GM13976 (cell line): ENCODE measurements around the gene PPM1L.

ENCODE experiments used
- DNase-seq: peaks from one replicate; pipeline ENCODE4 v3.0.0; 2012; ENCODE audit warnings: low spot score
- in situ Hi-C: fragments of 300-500 bp; cut with MboI; formaldehyde crosslinking; loops from one replicate; pipeline ENCODE4 v1.12.0; 2022; ENCODE audit warnings: low sequenced_read_pairs, mixed read lengths, inconsistent platforms; ENCODE audit not compliant: unreplicated experiment
- TF ChIP-seq, protein P1 (sequence below): IDR thresholded peaks from 2 replicates; pipeline ENCODE4 v1.5.1; 2012; ENCODE audit warnings: borderline replicate concordance, mild to moderate bottlenecking; ENCODE audit not compliant: insufficient read depth; ENCODE audit errors: extremely low read depth, missing control alignments, control extremely low read depth

PPM1L gene

DNA sequence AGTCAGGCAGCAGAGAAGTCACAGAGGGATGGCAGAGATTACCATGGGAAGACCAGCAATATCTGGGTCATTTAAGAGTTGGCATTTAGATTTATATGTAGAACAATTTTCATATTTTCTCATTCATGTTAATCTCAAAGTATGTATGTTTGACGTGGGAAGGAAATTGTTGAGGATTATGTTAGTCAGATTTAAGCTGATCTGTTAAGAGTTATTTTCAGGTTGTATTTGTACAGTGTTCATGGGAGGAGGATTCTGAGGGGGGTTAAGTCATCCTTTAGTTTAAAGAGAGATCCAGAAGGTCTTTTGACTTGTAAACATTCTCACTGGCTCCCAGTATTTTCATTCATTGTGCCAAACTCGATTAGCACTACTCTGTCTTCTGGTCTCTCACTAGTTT is 34.7 kb downstream of the PPM1L start:
- TF ChIP-seq, protein P1, sequence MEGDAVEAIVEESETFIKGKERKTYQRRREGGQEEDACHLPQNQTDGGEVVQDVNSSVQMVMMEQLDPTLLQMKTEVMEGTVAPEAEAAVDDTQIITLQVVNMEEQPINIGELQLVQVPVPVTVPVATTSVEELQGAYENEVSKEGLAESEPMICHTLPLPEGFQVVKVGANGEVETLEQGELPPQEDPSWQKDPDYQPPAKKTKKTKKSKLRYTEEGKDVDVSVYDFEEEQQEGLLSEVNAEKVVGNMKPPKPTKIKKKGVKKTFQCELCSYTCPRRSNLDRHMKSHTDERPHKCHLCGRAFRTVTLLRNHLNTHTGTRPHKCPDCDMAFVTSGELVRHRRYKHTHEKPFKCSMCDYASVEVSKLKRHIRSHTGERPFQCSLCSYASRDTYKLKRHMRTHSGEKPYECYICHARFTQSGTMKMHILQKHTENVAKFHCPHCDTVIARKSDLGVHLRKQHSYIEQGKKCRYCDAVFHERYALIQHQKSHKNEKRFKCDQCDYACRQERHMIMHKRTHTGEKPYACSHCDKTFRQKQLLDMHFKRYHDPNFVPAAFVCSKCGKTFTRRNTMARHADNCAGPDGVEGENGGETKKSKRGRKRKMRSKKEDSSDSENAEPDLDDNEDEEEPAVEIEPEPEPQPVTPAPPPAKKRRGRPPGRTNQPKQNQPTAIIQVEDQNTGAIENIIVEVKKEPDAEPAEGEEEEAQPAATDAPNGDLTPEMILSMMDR = no peak
- no peak for DNase-seq
- in situ Hi-C loops = no loop called here

DNA sequence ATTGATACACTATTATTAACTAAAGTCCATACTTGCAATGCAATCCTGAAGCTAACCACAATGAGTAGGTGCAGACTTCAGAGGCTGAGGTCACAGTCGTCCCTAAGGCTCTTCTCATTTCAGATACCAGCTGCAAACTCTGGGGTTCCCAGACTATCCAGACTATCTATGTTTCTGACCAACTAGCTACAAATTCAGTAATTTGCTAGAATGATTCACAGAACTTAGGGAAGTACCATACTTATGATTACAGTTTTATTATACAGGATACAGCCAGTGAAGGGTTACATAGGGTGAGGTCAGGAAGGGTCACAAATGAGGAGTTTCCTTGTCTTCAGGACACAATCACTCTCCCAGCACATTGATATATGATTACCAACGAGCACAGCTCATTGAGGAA is 36.5 kb downstream of the PPM1L start:
- TF ChIP-seq, protein P1 = no peak
- in situ Hi-C loops = no loop called here
- no peak for DNase-seq

DNA sequence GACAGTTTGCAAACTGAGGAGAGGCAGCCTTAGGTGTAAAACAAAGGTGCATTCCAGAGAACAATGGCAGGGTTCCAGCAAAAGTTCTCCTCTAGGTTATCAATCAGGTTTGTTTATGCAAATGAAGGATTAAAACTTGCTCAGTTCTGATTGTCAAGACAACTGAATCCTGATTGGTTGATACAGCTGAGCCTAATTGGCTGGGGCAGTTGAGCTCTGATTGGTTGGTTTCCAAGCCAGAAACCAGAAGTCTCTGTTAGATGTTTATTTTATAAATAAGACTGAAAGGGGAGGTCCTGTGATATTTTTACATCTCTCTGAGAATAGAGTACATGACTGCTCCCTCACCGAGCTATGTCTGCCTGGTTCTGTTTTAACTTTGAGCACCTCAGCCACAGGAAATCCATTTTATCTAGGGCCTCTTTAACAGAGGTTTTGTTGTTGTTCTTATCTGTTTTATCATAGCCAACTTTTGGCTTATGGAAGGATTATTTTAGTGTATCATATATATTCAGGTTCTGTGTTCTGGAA is 37.8 kb downstream of the PPM1L start:
- DNase-seq = no peak
- in situ Hi-C loops = no loop called here
- TF ChIP-seq, protein P1 = no peak

DNA sequence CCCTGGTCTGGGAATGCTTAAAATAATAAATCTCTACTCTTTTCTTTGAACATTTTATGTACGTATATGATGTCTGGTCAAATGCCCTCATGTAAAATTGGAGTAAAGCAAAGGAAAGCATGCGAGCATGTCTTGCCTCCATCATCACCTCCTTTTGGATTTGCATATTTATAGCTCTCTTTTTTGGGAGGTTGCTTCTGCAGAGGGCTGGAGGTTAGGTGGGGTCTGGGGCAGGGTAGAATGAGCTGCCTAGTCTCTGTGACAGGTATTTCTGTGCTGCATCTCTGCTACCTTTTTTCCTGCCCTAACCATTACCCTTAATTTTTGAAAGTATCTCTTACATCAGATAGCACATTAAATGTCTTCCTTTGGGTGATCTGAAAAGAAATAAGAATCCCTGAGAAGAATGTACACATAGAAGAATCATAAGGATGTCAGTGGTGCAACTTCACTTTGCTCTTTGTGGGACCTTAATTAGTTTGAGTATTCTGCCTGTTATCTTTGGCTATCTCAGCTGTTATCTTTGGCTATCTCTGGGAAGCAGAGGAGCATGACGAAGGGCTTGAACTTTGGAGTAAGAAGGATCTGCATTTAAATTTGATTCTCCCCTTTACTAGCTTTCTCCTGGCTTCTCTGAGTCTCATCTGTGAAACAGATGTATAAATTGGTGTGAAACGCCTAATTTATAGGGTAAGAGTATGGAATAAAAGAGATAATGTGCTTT is 40.2 kb downstream of the PPM1L start:
- TF ChIP-seq, protein P1 = no peak
- in situ Hi-C loops = no loop called here
- DNase-seq = no peak

DNA sequence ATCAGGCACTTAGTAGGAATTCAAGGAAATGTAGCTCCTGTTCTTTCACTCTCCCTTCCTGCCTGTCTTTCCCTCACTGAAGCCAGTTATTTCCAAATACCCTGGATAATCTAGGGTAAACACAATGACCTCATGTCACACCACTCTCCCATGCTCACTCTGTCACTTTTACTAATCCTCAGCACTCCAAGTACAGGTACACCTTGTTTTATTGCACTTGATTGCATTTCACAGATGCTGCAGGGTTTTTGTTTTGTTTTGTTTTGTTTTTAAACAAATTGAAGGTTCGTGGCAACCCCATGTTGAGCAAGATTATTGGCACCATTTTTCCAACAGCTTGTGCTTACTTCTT is 40.8 kb downstream of the PPM1L start:
- no peak for DNase-seq
- TF ChIP-seq, protein P1 = no peak
- in situ Hi-C loops = no loop called here

DNA sequence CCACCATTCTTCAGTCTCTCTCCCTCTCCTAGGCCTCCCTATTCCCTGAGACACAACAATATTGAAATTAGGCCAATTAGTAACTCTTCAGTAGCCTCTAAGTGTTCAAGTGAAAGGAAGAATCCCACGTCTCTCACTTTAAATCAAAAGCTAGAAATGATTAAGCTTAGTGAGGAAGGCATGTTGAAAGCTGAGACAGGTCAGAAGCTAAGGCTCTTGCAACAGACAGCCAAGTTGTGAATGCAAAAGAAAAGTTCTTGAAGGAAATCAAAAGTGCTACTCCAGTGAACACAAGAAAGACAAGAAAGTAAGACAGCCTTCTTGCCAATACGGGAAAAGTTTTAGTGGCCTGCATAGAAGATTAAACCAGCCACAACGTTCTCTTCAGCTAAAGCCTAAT is 41.3 kb downstream of the PPM1L start:
- DNase-seq = no peak
- in situ Hi-C loops = no loop called here
- TF ChIP-seq, protein P1 = no peak

DNA sequence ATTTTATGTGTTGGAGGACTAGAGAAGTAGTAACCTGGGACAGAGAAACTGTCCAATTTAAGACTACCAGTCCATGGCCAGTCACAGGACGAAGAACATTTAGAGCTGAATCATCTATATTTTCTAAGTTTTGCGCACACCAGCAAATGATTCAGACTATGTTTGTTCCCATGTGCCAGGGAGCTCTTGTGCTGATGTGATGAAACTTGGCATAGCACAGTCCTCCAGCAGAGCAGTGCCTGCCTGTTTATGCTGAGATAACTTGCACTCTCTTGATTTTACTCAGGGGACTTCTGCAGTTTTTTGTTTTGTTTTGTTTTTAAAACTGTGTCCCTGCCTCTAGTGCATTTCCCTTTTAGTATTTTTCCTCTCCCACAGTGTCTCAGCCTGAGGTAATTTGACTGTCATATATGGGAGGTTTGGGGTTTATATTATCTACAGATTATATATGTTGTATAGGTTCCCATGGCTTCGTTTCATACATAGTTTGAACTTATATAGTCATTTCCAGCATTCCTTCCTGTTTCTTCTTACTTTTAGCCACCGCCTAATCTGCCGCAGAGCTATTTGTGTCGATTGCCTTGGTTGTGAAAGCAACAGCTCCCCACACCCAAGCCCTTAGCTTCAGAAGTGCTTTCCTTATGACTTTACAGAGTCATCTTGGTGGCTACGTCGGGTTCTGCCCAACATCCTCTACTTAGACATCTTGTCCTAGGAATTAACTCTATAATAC is 45.5 kb downstream of the PPM1L start:
- in situ Hi-C loops = no loop called here
- TF ChIP-seq, protein P1 = no peak
- DNase-seq = peak; percentile 44
